Ovary (tissue), 3 donors: ENCODE results near the gene NRCAM.

Experiments
- CTCF ChIP-seq, 3 donors: fragments of 450-650 bp in 2 of 3; fragments of 200-600 bp in 1 of 3; IDR thresholded peaks; one replicate each; pipeline versions ENCODE4 v1.5.1 to v1.8.0; 2016 to 2022; ENCODE audit warnings: antibody characterized with exemption in 3 of 3, mild to moderate bottlenecking in 1 of 3
- EP300 ChIP-seq: sonication (generic); formaldehyde crosslinking; IDR thresholded peaks from one replicate; pipeline ENCODE4 v1.6.1; 2017; ENCODE audit warnings: antibody characterized with exemption
- POLR2A ChIP-seq: fragments of 450-650 bp; IDR thresholded peaks from one replicate; pipeline ENCODE4 v1.6.1; 2017; ENCODE audit warnings: antibody characterized with exemption, mild to moderate bottlenecking, moderate library complexity
- donor health status: DM: no; HTN: no; CAD: no.

GRCh38 chr7:108188724-108189123 lies 267.5 kb downstream of the NRCAM start:
- TF ChIP-seq CTCF (IDR thresholded peaks at IDR 0.05) = no peak
- no peak for TF ChIP-seq POLR2A
- no peak for TF ChIP-seq EP300
